HepG2 (cell line): Measurements from ENCODE around the gene IQGAP2. TPM values are rescaled to one million over a fixed set of nuclear protein-coding genes. Genes with fewer than 3 reads are reported as not detected.

ENCODE experiments used
- ARID4A ChIP-seq: sonication (generic); formaldehyde crosslinking; IDR thresholded peaks from 2 replicates; pipeline ENCODE4 v1.5.0; 2020; ENCODE audit warnings: mild to moderate bottlenecking, missing genetic modification reagents, borderline replicate concordance
- CEBPZ ChIP-seq: IDR thresholded peaks from 2 replicates; pipeline ENCODE4 v1.6.1; 2012; ENCODE audit warnings: low read length, improper control_type of control experiment
- EED ChIP-seq: sonication (generic); formaldehyde crosslinking; IDR thresholded peaks from 2 replicates; pipeline ENCODE4 v1.5.0; 2020; ENCODE audit warnings: mild to moderate bottlenecking, missing genetic modification reagents
- GATAD1 ChIP-seq: IDR thresholded peaks from 2 replicates; pipeline ENCODE4 v1.6.1; 2016; ENCODE audit warnings: missing genetic modification reagents, missing compliant biosample characterization
- HDAC1 ChIP-seq: sonication (generic); formaldehyde crosslinking; IDR thresholded peaks from 2 replicates; pipeline ENCODE4 v1.5.1; 2020; ENCODE audit warnings: mild to moderate bottlenecking, missing genetic modification reagents
- HNRNPL ChIP-seq: fragments of 200-400 bp; formaldehyde crosslinking; IDR thresholded peaks from 2 replicates; pipeline ENCODE4 v1.6.1; 2017; ENCODE audit warnings: mild to moderate bottlenecking, low read depth, low read length
- KAT8 ChIP-seq: IDR thresholded peaks from 2 replicates; pipeline ENCODE4 v1.6.1; 2016; ENCODE audit warnings: missing genetic modification reagents, missing compliant biosample characterization
- PHF8 ChIP-seq: sonication (generic); formaldehyde crosslinking; IDR thresholded peaks from 2 replicates; pipeline ENCODE4 v1.5.0; 2020; ENCODE audit warnings: missing genetic modification reagents
- SAFB2 ChIP-seq: sonication (generic); formaldehyde crosslinking; IDR thresholded peaks from 2 replicates; pipeline ENCODE4 v1.5.1; 2020; ENCODE audit warnings: missing genetic modification reagents, low read depth, mild to moderate bottlenecking, borderline replicate concordance
- SP140L ChIP-seq: sonication (generic); formaldehyde crosslinking; IDR thresholded peaks from 2 replicates; pipeline ENCODE4 v1.4.0; 2020; ENCODE audit warnings: missing genetic modification reagents, borderline replicate concordance
- ZBTB3 ChIP-seq: sonication (generic); formaldehyde crosslinking; IDR thresholded peaks from 2 replicates; pipeline ENCODE4 v1.4.0; 2020; ENCODE audit warnings: low read depth, mild to moderate bottlenecking, moderate library complexity, missing genetic modification reagents, borderline replicate concordance
- ZFY ChIP-seq: sonication (generic); formaldehyde crosslinking; IDR thresholded peaks from 2 replicates; pipeline ENCODE4 v1.4.0; 2020; ENCODE audit warnings: missing genetic modification reagents
- ZNF20 ChIP-seq: sonication (generic); formaldehyde crosslinking; IDR thresholded peaks from 2 replicates; pipeline ENCODE4 v1.4.0; 2020; ENCODE audit warnings: mild to moderate bottlenecking, moderate library complexity, missing genetic modification reagents
- ZNF570 ChIP-seq: sonication (generic); formaldehyde crosslinking; IDR thresholded peaks from 2 replicates; pipeline ENCODE4 v1.4.0; 2020; ENCODE audit warnings: mild to moderate bottlenecking, missing genetic modification reagents, borderline replicate concordance
- ZNF574 ChIP-seq: sonication (generic); formaldehyde crosslinking; IDR thresholded peaks from 2 replicates; pipeline ENCODE4 v1.4.0; 2020; ENCODE audit warnings: missing genetic modification reagents
- ZNF577 ChIP-seq: sonication (generic); formaldehyde crosslinking; IDR thresholded peaks from 2 replicates; pipeline ENCODE4 v1.4.0; 2020; ENCODE audit warnings: mild to moderate bottlenecking, low read depth, missing genetic modification reagents, borderline replicate concordance
- ZNF713 ChIP-seq: sonication (generic); formaldehyde crosslinking; IDR thresholded peaks from 2 replicates; pipeline ENCODE4 v1.4.0; 2020; ENCODE audit warnings: mild to moderate bottlenecking, missing genetic modification reagents
- polyA plus RNA-seq, 8 experiments: library from polyadenylated mRNA; depleted of rRNA in 3 of 8; stranded (reverse) in 7 of 8; unstranded in 1 of 8; fragments of >200 nt; fragmentation: Illumina TruSeq in 4 of 8; extraction: Trizol in 4 of 8; gene quantifications; 2 replicates each; pipeline versions ENCODE4 v1.2.1 to v1.2.3, GENCODE V29; 2011 to 2016; ENCODE audit warnings: low read depth in 4 of 8, missing spikeins in 1 of 8, mixed read lengths in 1 of 8; ENCODE audit not compliant: insufficient read depth in 1 of 8
- total RNA-seq, 5 experiments: library from RNA; depleted of rRNA; stranded (reverse); fragments of >200 nt; fragmentation: Illumina TruSeq; extraction: Trizol; gene quantifications; 2 replicates each; pipeline ENCODE4 v1.2.3, GENCODE V29; 2016; ENCODE audit warnings: low read depth in 1 of 5
- TF ChIP-seq, protein P1 (sequence below): sonication (generic); formaldehyde crosslinking; IDR thresholded peaks from 2 replicates; pipeline ENCODE4 v1.4.0; 2020; ENCODE audit warnings: missing genetic modification reagents, low read depth, mild to moderate bottlenecking, borderline replicate concordance

Gene IQGAP2
- total and polyA plus RNA-seq, 2 of the 13 experiments (the other 11 are each of a cell fraction or from before 2014, with no cell fraction given): 35.2 to 83.3 TPM

DNA sequence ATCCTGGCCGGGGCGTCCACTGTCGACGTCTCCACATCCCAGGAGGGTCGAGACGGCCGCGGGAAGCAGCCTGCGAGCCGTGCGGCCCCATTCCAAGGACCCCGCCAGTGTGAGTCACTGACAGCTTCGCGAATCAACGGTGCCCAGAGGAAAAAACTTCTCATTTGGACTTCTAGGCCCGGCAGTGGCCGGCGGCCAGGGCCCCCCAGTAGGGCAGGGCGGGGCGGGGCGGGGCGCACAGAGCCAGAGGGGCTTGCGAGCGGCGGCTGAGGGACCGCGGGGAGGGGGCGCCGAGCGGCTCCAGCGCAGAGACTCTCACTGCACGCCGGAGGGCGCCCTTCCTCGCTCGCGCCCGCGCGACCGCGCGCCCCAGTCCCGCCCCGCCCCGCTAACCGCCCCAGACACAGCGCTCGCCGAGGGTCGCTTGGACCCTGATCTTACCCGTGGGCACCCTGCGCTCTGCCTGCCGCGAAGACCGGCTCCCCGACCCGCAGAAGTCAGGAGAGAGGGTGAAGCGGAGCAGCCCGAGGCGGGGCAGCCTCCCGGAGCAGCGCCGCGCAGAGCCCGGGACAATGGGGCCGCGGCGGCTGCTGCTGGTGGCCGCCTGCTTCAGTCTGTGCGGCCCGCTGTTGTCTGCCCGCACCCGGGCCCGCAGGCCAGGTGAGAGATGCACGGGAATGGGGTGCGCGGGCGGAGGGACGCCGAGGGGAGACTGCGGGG lies 312.8 kb downstream of the IQGAP2 start, which contains the start of gene F2R (continued):
- TF ChIP-seq ZNF574 (CRISPR knock-in tag) (peak; percentile 41; the same call in 1 of the 2 replicates), ZFY (peak; percentile 65; the same call in 1 of the 2 replicates), ARID4A (CRISPR knock-in tag) (peak; percentile 50; the same call in 1 of the 2 replicates), ZNF20 (CRISPR knock-in tag) (no peak), CEBPZ (no peak), PHF8 (CRISPR knock-in tag) (peak; percentile 74), KAT8 (CRISPR knock-in tag) (peak; percentile 17; the same call in 1 of the 2 replicates), ZNF570 (CRISPR knock-in tag) (no peak), ZBTB3 (CRISPR knock-in tag) (no peak), GATAD1 (CRISPR knock-in tag) (0 out of 2 replicates have a peak, but pooled peaks have one; percentile 11), ZNF577 (CRISPR knock-in tag) (no peak), SAFB2 (peak; percentile 65), HNRNPL (no peak), SP140L (CRISPR knock-in tag) (no peak), EED (CRISPR knock-in tag) (no peak), HDAC1 (CRISPR knock-in tag) (peak; percentile 56; the same call in 1 of the 2 replicates), ZNF713 (CRISPR knock-in tag) (no peak)
- TF ChIP-seq, protein P1, sequence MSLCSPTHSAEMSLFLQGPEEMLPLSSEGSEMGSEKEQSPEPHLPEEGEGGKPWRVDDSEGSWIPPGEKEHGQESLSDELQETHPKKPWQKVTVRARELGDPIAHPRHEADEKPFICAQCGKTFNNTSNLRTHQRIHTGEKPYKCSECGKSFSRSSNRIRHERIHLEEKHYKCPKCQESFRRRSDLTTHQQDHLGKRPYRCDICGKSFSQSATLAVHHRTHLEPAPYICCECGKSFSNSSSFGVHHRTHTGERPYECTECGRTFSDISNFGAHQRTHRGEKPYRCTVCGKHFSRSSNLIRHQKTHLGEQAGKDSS: peak; percentile 46; the same call in 1 of the 2 replicates
